Loucy (cell line): ENCODE data around the gene TMEM244.

Experiments
- H2AFZ ChIP-seq: fragments of 200-600 bp; sonication (generic); 2 replicates; pipeline ENCODE4 v1.6.0; 2016; ENCODE audit warnings: antibody characterized with exemption, mild to moderate bottlenecking, low read length, moderate library complexity
- H3F3A ChIP-seq: fragments of 200-600 bp; 2 replicates; pipeline ENCODE4 v1.6.0; 2016; ENCODE audit warnings: antibody characterized with exemption, low read depth, mild to moderate bottlenecking
- H3K27me3 ChIP-seq: fragments of 200-600 bp; sonication (generic); 2 replicates; pipeline ENCODE4 v1.6.1; 2014; ENCODE audit warnings: low read length, mild to moderate bottlenecking; ENCODE audit not compliant: insufficient read depth, poor library complexity, severe bottlenecking
- H3K36me3 ChIP-seq: fragments of 200-600 bp; sonication (generic); 2 replicates; pipeline ENCODE4 v1.6.1; 2016; ENCODE audit warnings: low read length; ENCODE audit not compliant: insufficient read depth
- H3K4me1 ChIP-seq: fragments of 200-600 bp; sonication (generic); 2 replicates; pipeline ENCODE4 v1.5.1; 2014; ENCODE audit warnings: low read length, mild to moderate bottlenecking; ENCODE audit not compliant: insufficient read depth, poor library complexity, severe bottlenecking
- H3K4me2 ChIP-seq: fragments of 200-600 bp; sonication (generic); 2 replicates; pipeline ENCODE4 v1.6.0; 2014; ENCODE audit warnings: antibody characterized with exemption, low read length, low read depth, mild to moderate bottlenecking; ENCODE audit not compliant: poor library complexity, severe bottlenecking
- H3K4me3 ChIP-seq: fragments of 200-600 bp; sonication (generic); 2 replicates; pipeline ENCODE4 v1.5.1; 2014; ENCODE audit warnings: low read length, mild to moderate bottlenecking, mixed read lengths; ENCODE audit not compliant: poor library complexity, severe bottlenecking
- H3K79me2 ChIP-seq: fragments of 200-600 bp; sonication (generic); 2 replicates; pipeline ENCODE4 v1.6.1; 2014; ENCODE audit warnings: low read length; ENCODE audit not compliant: insufficient read depth
- H3K9ac ChIP-seq: fragments of 200-600 bp; sonication (generic); 2 replicates; pipeline ENCODE4 v1.6.0; 2014; ENCODE audit warnings: mild to moderate bottlenecking, low read depth, low read length, moderate library complexity; ENCODE audit not compliant: poor library complexity, severe bottlenecking
- H3K9me2 ChIP-seq: fragments of 200-600 bp; sonication (generic); replicated peaks from 2 replicates; pipeline ENCODE4 v1.6.1; 2016; ENCODE audit warnings: low read depth, low read length, mixed read lengths
- H3K9me3 ChIP-seq: fragments of 200-600 bp; sonication (generic); 2 replicates; pipeline ENCODE4 v1.6.1; 2014; ENCODE audit warnings: mild to moderate bottlenecking, antibody characterized with exemption, low read length, low read depth; ENCODE audit not compliant: insufficient read depth
- H4K20me1 ChIP-seq: fragments of 200-600 bp; sonication (generic); 2 replicates; pipeline ENCODE4 v1.6.0; 2014; ENCODE audit warnings: antibody characterized with exemption, low read length, mild to moderate bottlenecking; ENCODE audit not compliant: insufficient read depth, poor library complexity, severe bottlenecking
- EZH2phosphoT487 ChIP-seq: fragments of 200-600 bp; IDR thresholded peaks from 2 replicates; pipeline ENCODE4 v1.6.1; 2018; ENCODE audit warnings: antibody characterized with exemption, mild to moderate bottlenecking, moderate library complexity, borderline replicate concordance
- TF ChIP-seq, protein P1 (sequence below): fragments of 200-600 bp; sonication (generic); conservative IDR thresholded peaks from 2 replicates; pipeline ENCODE4 v1.5.1; 2014; ENCODE audit warnings: mild to moderate bottlenecking, antibody characterized with exemption, low read length

Gene TMEM244

DNA sequence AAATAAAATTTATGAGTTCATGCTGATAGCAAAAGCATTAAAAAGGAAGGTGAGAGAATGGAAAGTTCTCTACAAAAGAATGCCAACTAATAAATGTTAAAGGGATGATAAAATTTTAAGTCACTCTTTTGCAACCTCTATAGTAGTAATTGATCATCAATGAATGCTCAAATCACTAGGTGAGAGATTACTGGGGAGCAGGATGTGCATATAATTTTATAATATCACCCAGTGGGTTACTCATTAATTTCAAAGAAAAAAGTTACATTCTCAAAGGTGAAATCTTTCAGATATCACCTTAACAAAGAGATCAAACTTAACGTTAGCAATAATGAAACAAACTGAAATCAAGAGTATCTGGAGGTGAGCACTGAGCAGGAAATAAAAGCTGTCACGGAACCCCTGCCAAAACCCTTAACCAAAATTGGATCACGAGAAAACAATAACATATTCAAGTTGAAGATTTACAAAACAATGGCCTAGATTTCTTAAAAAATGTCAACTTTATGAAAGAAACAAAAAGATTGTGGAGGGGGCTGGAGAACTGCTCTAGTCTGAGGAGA is 45.5 kb upstream of the TMEM244 start:
- H3K4me2 ChIP-seq = no peak overlapping the region
- no peak overlapping the region for H2AFZ ChIP-seq
- H4K20me1 ChIP-seq = no peaks in the 10 kb centered on the region
- no peaks in the 10 kb centered on the region for H3K79me2 ChIP-seq
- H3K4me3 ChIP-seq = no peak overlapping the region
- H3K9me3 ChIP-seq = no peaks in the 10 kb centered on the region
- no peaks in the 10 kb centered on the region for H3K4me1 ChIP-seq
- H3K27me3 ChIP-seq = no peaks in the 10 kb centered on the region
- H3K9ac ChIP-seq = no peak overlapping the region
- H3K36me3 ChIP-seq = no peaks in the 10 kb centered on the region
- TF ChIP-seq, protein P1, sequence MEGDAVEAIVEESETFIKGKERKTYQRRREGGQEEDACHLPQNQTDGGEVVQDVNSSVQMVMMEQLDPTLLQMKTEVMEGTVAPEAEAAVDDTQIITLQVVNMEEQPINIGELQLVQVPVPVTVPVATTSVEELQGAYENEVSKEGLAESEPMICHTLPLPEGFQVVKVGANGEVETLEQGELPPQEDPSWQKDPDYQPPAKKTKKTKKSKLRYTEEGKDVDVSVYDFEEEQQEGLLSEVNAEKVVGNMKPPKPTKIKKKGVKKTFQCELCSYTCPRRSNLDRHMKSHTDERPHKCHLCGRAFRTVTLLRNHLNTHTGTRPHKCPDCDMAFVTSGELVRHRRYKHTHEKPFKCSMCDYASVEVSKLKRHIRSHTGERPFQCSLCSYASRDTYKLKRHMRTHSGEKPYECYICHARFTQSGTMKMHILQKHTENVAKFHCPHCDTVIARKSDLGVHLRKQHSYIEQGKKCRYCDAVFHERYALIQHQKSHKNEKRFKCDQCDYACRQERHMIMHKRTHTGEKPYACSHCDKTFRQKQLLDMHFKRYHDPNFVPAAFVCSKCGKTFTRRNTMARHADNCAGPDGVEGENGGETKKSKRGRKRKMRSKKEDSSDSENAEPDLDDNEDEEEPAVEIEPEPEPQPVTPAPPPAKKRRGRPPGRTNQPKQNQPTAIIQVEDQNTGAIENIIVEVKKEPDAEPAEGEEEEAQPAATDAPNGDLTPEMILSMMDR = no peak
- TF ChIP-seq EZH2phosphoT487 = no peak
- no peaks in the 10 kb centered on the region for H3F3A ChIP-seq
- H3K9me2 ChIP-seq = no peaks in the 10 kb centered on the region

- H3K79me2 ChIP-seq = no peaks in the 10 kb centered on the region
- TF ChIP-seq, protein P1 = no peak
- TF ChIP-seq EZH2phosphoT487 = no peak
- no peak overlapping the region for H2AFZ ChIP-seq
- no peak overlapping the region for H3K4me3 ChIP-seq
- H4K20me1 ChIP-seq = no peaks in the 10 kb centered on the region
- H3F3A ChIP-seq = no peaks in the 10 kb centered on the region
- no peaks in the 10 kb centered on the region for H3K36me3 ChIP-seq
- H3K9ac ChIP-seq = no peak overlapping the region
- no peak overlapping the region for H3K4me2 ChIP-seq
- H3K9me2 ChIP-seq = no peaks in the 10 kb centered on the region
- no peaks in the 10 kb centered on the region for H3K4me1 ChIP-seq
- H3K27me3 ChIP-seq = no peaks in the 10 kb centered on the region
- H3K9me3 ChIP-seq = no peaks in the 10 kb centered on the region
These were observed 42.0 kb upstream of the TMEM244 start for GRCh38 chr6:129903082-129903481.

DNA sequence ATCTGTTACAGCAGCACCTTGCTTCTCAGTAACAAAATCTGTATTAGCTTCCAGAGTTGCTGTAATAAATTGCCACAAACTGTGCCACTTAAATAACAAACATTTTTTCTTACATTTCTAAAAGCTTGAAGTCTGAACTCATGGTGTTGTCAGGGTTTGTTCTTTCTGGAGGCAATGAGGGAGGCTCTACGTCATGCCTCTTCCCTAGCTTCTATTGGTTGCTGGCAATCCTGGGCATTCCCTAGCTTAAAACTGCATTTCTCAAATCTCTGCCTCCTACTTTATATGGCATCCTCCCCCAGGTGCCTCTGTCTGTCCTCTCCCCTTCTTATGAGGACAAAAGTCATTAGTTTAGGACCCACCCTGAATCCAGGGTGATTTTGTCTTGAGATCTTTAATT is 41.6 kb upstream of the TMEM244 start:
- H3K4me2 ChIP-seq = no peak overlapping the region
- H3K9me2 ChIP-seq = no peaks in the 10 kb centered on the region
- no peak for TF ChIP-seq EZH2phosphoT487
- TF ChIP-seq, protein P1 = no peak
- H3K4me3 ChIP-seq = no peak overlapping the region
- H4K20me1 ChIP-seq = no peaks in the 10 kb centered on the region
- no peaks in the 10 kb centered on the region for H3K9me3 ChIP-seq
- no peak overlapping the region for H2AFZ ChIP-seq
- no peaks in the 10 kb centered on the region for H3K4me1 ChIP-seq
- no peaks in the 10 kb centered on the region for H3F3A ChIP-seq
- H3K9ac ChIP-seq = no peak overlapping the region
- no peaks in the 10 kb centered on the region for H3K79me2 ChIP-seq
- H3K27me3 ChIP-seq = no peaks in the 10 kb centered on the region
- H3K36me3 ChIP-seq = no peaks in the 10 kb centered on the region
